Neural cell (in vitro differentiated cells): ENCODE data around the gene PRDX4.

Experiments used
- EP300 ChIP-seq: fragments of 450-650 bp; conservative IDR thresholded peaks from 2 replicates; pipeline ENCODE4 v1.6.1; 2014; ENCODE audit warnings: antibody characterized with exemption, mild to moderate bottlenecking, moderate library complexity; ENCODE audit not compliant: poor library complexity, severe bottlenecking
- EZH2 ChIP-seq: fragments of 200-600, 300-800 bp; shearing (Covaris generic), sonication (generic); IDR thresholded peaks from 2 replicates; pipeline ENCODE4 v1.6.1; 2014; ENCODE audit warnings: antibody characterized with exemption, low read length, borderline replicate concordance, mild to moderate bottlenecking; ENCODE audit not compliant: insufficient read depth, poor library complexity, severe bottlenecking
- MXI1 ChIP-seq: fragments of 450-650 bp; conservative IDR thresholded peaks from 2 replicates; pipeline ENCODE4 v1.6.1; 2014; ENCODE audit warnings: antibody characterized with exemption, mild to moderate bottlenecking; ENCODE audit not compliant: poor library complexity, severe bottlenecking
- POLR2AphosphoS5 ChIP-seq: IDR thresholded peaks from 2 replicates; pipeline ENCODE4 v1.6.1; 2012
- RAD21 ChIP-seq: fragments of 450-650 bp; conservative IDR thresholded peaks from 2 replicates; pipeline ENCODE4 v1.6.1; 2014; ENCODE audit warnings: antibody characterized with exemption, mild to moderate bottlenecking, moderate library complexity
- REST ChIP-seq: IDR thresholded peaks from 2 replicates; pipeline ENCODE4 v1.6.1; 2012; ENCODE audit warnings: borderline replicate concordance
- SMC3 ChIP-seq: fragments of 450-650 bp; conservative IDR thresholded peaks from 2 replicates; pipeline ENCODE4 v1.6.1; 2014; ENCODE audit warnings: antibody characterized with exemption, mild to moderate bottlenecking, moderate library complexity; ENCODE audit not compliant: poor library complexity
- TAF1 ChIP-seq: IDR thresholded peaks from 2 replicates; pipeline ENCODE4 v1.6.1; 2012; ENCODE audit warnings: low read depth
- TF ChIP-seq, protein P1 (sequence below): fragments of 450-650 bp; IDR thresholded peaks from 2 replicates; pipeline ENCODE4 v1.5.1; 2014; ENCODE audit warnings: antibody characterized with exemption, mild to moderate bottlenecking, moderate library complexity; ENCODE audit not compliant: poor library complexity, severe bottlenecking

- TF ChIP-seq TAF1 (no peak), SMC3 (no peak), REST (no peak), POLR2AphosphoS5 (no peak), RAD21 (no peak), EZH2 (no peak), EP300 (no peak), MXI1 (no peak)
- TF ChIP-seq, protein P1, sequence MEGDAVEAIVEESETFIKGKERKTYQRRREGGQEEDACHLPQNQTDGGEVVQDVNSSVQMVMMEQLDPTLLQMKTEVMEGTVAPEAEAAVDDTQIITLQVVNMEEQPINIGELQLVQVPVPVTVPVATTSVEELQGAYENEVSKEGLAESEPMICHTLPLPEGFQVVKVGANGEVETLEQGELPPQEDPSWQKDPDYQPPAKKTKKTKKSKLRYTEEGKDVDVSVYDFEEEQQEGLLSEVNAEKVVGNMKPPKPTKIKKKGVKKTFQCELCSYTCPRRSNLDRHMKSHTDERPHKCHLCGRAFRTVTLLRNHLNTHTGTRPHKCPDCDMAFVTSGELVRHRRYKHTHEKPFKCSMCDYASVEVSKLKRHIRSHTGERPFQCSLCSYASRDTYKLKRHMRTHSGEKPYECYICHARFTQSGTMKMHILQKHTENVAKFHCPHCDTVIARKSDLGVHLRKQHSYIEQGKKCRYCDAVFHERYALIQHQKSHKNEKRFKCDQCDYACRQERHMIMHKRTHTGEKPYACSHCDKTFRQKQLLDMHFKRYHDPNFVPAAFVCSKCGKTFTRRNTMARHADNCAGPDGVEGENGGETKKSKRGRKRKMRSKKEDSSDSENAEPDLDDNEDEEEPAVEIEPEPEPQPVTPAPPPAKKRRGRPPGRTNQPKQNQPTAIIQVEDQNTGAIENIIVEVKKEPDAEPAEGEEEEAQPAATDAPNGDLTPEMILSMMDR = no peak
Observed at GRCh38 chrX:23643020-23643419, 24.3 kb upstream of the PRDX4 start.
